Measurements from ENCODE around the gene CAMK4. TPM values are rescaled to one million over a fixed set of nuclear protein-coding genes. Genes with fewer than 3 reads are reported as not detected.
"Not testable (repeated sequence)": the region's sequence is repeated elsewhere in the genome, so short reads cannot be mapped to it uniquely, and the experiment has no call there.

Gene CAMK4
- total RNA-seq, 2 donors from 2014 or later: 0.38 to 0.69 TPM

- DNase-seq (ENCODE audit: low spot score): no peak
- intact Hi-C loops (cut with DNase I): no loop called here
Measured at GRCh38 chr5:111401906-111402305, 177.7 kb downstream of the CAMK4 start.

- intact Hi-C loops (cut with DNase I): no loop called here
- DNase-seq (ENCODE audit: low spot score): no peak
Measured at GRCh38 chr5:111404270-111404769, 180.1 kb downstream of the CAMK4 start.

- intact Hi-C loops (cut with DNase I): no loop called here
Measured at GRCh38 chr5:111407562-111407961, 183.4 kb downstream of the CAMK4 start.

DNA sequence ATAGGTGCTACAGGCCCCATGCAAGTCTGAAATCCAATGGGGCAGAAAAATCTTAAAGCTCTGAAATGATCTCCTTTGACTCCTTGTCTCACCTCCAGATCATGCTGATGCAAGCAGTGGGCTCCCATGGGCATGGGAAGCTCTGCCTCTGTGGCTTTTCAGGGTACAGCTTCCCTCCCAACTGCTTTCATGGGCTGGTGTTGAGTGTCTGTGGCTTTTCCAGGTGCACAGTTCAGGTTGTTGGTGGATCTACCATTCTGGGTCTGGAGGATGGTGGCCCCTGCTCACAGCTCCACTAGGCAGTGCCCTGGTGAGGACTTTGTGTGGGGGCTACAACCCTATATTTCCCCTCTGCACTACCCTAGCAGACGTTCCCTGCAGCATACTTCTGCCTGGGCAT is 184.6 kb downstream of the CAMK4 start:
- intact Hi-C loops (cut with DNase I): no loop called here

More at GRCh38 chr5:111407562-111407961, 183.4 kb downstream of the CAMK4 start:
- no peak for DNase-seq (ENCODE audit: low spot score)

GRCh38 chr5:111409266-111409665 is 185.1 kb downstream of the CAMK4 start:
- DNase-seq (ENCODE audit: low spot score); intact Hi-C loops (cut with DNase I): not testable (repeated sequence)

More for the DNA sequence above, 184.6 kb downstream of the CAMK4 start:
- no peak for DNase-seq (ENCODE audit: low spot score)

- intact Hi-C loops (cut with DNase I): not testable (repeated sequence)
Measured at GRCh38 chr5:111410067-111410466, 185.9 kb downstream of the CAMK4 start.

DNA sequence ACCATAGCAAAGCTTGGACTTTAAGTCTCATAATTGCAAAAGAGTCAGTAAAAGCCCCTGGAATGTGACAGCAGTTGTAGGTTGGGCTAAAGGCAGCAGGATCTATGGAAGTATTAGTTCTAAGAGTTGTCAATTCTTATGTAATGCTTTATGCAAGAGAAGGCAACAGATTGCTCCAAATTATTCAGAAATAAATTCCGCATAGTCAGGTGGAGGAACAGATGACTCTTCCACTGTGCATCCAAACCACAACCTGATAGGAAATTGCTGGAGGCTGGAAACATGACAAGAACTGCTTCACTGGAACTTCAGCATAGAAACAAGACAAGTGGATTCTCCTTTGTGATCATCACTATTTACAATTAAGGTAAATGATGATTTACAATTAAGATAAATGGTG is 187.1 kb downstream of the CAMK4 start:
- intact Hi-C loops (cut with DNase I): no loop called here
- no peak for DNase-seq (ENCODE audit: low spot score)

More at GRCh38 chr5:111410067-111410466, 185.9 kb downstream of the CAMK4 start:
- DNase-seq (ENCODE audit: low spot score): not testable (repeated sequence)

GRCh38 chr5:111412593-111412992 is 188.4 kb downstream of the CAMK4 start:
- intact Hi-C loops (cut with DNase I): no loop called here
- no peak for DNase-seq (ENCODE audit: low spot score)

GRCh38 chr5:111415053-111415452 is 190.9 kb downstream of the CAMK4 start:
- no peak for DNase-seq (ENCODE audit: low spot score)
- intact Hi-C loops (cut with DNase I): no loop called here

- intact Hi-C loops (cut with DNase I): no loop called here
- DNase-seq (ENCODE audit: low spot score): no peak
Measured at GRCh38 chr5:111422245-111422644, 198.1 kb downstream of the CAMK4 start.

DNA sequence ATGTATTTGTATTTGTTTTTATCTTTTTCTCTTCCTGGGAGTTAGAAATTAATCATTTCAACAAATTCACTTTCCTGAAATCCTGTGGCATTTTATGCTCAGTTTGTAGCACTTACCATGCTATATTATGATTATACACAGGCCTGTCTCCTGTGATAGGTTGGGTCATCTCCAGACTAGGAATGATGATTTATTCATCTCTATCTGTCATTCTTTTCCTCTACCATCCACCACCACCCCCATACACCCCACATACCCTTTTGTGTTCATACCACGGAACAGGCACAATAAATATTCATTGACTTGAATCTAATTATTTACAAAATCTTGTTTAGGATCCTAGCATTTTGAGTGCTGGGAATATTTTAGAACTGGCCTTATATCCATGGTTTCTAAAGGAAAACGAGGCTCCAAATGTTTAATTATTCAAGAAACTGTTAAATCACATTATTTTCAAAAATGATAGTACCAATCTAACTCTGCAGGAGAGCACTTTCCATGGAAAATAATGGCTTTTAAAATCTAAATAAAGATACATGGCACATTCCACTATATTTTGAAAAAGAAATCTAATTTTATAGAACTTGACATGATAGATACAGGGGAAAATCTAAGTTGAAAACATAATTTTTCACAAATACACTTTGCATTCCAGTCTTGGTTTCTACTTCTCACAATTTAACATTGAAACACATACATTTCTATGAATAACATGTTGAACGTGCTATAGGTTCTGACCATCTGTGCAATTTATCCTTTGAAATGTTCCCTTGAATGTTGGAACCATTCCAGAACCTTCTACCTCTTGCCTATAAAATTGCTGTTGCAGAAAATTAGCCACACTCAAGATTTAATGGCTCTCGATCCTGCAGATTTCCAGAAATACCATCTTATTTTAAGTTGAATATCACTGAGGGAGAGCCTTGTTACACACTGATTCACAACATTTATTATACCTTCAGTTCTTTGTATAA is 198.8 kb downstream of the CAMK4 start:
- intact Hi-C loops (cut with DNase I): no loop called here
- no peak for DNase-seq (ENCODE audit: low spot score)

- intact Hi-C loops (cut with DNase I): no loop called here
- no peak for DNase-seq (ENCODE audit: low spot score)
Measured at GRCh38 chr5:111425205-111425604, 201.0 kb downstream of the CAMK4 start.

GRCh38 chr5:111427762-111428161 is 203.6 kb downstream of the CAMK4 start:
- intact Hi-C loops (cut with DNase I): no loop called here
- no peak for DNase-seq (ENCODE audit: low spot score)

DNA sequence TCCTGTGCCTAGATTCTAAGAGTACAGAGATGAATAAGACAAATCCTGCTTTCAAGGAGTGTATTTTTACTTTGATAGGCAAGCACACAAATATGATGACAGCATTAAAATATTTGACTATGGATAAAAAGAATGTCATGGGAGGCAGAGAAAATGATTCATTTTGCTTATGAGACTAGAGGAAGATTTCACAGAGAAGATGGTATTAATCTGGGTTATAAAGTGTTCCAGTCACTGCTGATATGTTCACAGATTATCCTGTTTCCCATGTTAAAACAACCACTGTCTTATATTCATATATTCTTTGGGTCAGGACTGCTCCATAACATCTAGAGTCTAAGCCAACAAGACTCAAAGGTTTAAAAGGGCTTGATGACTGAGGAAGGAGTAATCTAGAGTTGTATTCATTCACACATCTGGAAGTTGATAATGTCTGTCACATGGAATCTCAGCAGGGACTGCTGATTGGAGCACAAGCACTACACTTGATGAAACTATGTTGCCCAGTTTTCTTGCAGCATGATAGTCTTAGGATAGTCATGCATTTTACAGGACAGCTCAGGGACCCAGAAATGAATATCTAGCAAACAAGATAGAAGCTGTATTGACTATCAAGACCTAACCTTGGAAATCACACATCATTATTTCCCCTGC is 208.8 kb downstream of the CAMK4 start:
- no peak for DNase-seq (ENCODE audit: low spot score)
- intact Hi-C loops (cut with DNase I): no loop called here

- intact Hi-C loops (cut with DNase I): no loop called here
- DNase-seq (ENCODE audit: low spot score): no peak
Measured at GRCh38 chr5:111434800-111435199, 210.6 kb downstream of the CAMK4 start.

DNA sequence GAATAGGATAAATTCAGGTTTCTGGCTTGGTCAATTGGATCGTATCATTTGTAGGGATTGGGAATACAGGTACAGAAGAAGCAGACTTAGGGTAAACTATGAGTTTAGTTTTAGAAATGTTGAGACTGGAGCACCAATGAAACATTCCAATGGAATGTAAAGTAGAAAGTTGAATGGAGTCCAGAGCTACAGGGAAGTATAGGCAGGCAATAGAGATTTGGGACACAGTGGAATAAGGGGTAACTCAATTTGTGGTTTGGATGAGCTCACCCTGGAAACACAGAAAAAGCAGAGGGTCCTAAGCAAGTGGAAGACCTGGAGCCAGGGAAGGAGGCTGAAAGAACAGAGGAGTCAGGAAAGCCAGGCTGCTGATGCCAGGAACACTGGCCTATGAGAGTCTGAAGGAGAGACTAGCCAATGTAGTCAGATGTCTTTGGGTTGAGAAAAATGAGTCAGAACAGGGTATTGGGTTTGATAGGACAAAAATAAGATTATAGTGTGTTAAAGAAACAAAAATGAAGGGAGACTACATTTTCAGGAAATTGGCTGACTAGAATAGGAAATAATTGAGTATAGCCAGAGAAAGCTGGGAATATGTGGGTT is 215.4 kb downstream of the CAMK4 start:
- no peak for DNase-seq (ENCODE audit: low spot score)
- intact Hi-C loops (cut with DNase I): no loop called here

- DNase-seq (ENCODE audit: low spot score): no peak
- intact Hi-C loops (cut with DNase I): no loop called here
Measured at GRCh38 chr5:111447099-111447498, 222.9 kb downstream of the CAMK4 start.

DNA sequence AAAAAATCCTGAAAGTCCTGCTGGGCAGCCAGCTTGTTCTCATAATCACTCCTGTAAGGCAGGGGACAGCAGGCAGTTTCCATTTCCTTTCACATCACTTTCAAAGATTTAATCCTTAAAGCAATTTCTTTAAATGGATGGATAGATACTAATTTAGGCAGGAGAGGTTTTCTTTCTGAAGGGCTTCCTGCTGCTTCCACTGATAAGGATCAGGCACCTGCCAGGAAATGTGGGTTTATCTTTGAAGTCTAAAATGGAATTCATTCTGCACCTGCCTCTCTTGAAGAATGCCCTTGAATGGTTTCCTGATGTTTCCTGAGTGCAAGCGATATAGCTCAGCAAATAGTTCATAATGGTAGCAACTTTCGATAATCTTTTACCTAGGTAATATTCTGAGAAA is 223.6 kb downstream of the CAMK4 start:
- intact Hi-C loops (cut with DNase I): no loop called here
- no peak for DNase-seq (ENCODE audit: low spot score)

DNA sequence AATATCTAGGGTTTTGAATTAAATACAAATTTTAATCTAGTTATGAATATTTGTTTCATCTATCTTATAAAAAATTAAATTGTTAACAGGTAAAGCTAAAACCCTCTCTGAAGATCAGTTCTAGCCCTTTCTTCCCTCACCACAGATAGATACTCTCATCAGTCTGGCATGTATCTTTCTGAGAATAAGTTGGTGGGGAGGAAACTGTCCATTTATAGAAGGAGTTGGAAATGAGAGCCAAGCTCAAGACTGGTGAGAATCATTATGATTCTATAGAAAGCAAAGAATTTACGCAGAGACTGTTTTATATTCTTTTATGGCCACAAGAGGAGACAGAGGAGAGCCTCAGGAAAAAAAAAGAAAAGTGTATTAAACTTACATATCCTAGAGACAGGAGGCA is 229.1 kb downstream of the CAMK4 start:
- intact Hi-C loops (cut with DNase I): no loop called here
- no peak for DNase-seq (ENCODE audit: low spot score)

- no peak for DNase-seq (ENCODE audit: low spot score)
- intact Hi-C loops (cut with DNase I): no loop called here
Measured at GRCh38 chr5:111453747-111454146, 229.6 kb downstream of the CAMK4 start.
